ENCODE measurements around the gene MAPKAP1.

GRCh38 chr9:125472926-125473701, 233.9 kb downstream of the MAPKAP1 start:
- TF ChIP-seq CTCF (IDR thresholded peaks at IDR 0.05; ENCODE audit: insufficient read depth, low read length) (no peak), POLR2AphosphoS5 (IDR thresholded peaks at IDR 0.05; ENCODE audit: low read depth) (no peak), GABPA (IDR thresholded peaks at IDR 0.05; ENCODE audit: low read depth) (no peak), REST (IDR thresholded peaks at IDR 0.05; ENCODE audit: insufficient replicate concordance, low read depth) (no peak)

Data from HL-60 (cell line).